NCI-H345 treated with DMSO at 0.1 percent for 48 hours (cell line): ENCODE measurements around the gene TTC12.
"Not testable (repeated sequence)": the region's sequence is repeated elsewhere in the genome, so short reads cannot be mapped to it uniquely, and the experiment has no call there.

Experiments
- DNase-seq: peaks from one replicate; lab custom pipeline; 2025; ENCODE audit not compliant: unreplicated experiment; lab: John Stamatoyannopoulos, UW

Gene TTC12

DNA sequence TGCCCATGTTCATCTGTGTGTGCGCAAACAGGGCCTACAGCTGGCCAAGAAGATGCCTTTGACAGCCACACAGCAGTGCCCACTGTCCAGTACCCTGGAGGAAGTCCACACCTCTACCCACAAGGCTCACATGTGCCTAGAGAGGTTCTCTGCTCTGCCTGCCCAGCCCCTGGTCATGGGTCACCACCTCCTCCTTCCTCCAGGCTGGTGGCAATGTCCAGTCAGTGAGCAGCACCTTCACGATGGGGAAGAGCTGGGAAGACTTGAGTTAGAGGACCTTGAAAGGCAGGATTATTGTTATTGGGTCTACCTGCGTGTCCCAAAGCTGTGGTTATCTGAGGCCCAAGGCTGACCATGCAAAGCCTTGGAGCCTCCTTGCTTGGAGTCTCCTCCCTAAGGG is 28.4 kb upstream of the TTC12 start:
- DNase-seq, result no peak

DNA sequence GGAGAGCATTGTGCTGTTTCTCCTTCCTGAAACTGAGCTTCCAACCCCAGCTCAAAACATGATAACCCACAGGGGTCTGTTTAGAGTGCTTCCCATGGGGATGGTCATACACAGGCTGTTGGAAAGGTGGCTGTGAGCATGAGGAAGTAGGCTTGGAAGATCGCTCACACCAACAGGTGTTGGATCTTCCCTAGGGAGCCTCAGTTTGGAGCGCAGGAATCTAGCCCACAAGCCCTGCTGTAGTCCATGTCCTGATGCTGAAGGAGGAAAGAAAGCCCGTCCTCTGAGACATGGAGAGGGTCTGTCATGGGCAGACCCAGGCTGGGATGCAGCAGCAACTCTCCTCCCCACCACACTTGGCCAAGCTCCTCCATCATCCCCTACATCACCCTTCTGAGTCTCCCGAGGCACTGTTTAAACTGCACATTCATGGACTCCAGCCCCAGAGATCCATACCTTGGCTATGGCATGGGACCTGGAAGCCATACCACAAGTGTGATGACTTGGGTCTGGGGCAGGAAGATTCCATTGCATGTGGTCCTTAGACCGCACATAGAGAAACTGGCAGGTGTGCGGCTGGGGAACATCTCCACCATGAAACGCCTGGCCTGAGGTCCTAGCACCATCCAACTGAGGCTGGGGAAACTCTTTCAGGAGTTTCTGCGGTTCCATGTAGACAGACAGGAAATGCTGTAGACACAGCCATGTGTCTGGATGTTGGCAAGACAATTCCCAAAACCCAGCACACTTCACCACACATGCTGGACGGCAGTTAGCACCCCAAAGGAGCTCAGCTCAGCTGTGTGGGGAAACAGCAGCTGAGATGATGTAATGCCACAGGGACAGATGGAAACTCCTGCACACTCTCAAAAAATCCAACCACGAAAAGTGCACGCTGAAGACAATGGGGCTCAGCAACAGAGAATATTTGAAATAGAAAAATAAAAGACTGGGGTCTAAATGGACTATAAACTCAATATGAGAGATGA is 27.6 kb upstream of the TTC12 start:
- no peak for DNase-seq

DNA sequence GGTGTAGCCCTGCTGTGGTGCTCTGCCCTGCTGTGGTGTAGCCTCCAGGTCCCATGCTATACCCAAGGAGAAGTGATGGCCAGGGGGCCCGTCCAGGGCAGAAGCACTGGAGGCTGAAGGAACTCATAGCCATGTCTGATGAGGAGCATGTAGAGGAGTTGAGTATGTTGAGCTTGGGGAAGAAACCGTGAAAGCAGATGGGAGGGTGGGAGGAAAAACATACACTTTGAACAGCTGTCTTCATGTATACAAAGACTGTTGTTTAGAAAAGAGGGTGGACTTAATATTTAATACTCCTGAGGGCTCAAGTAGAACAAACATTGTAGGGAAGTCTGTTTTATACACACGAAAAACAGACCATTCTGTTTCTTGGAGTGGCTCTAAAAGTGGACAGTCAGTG is 26.6 kb upstream of the TTC12 start:
- no peak for DNase-seq

DNA sequence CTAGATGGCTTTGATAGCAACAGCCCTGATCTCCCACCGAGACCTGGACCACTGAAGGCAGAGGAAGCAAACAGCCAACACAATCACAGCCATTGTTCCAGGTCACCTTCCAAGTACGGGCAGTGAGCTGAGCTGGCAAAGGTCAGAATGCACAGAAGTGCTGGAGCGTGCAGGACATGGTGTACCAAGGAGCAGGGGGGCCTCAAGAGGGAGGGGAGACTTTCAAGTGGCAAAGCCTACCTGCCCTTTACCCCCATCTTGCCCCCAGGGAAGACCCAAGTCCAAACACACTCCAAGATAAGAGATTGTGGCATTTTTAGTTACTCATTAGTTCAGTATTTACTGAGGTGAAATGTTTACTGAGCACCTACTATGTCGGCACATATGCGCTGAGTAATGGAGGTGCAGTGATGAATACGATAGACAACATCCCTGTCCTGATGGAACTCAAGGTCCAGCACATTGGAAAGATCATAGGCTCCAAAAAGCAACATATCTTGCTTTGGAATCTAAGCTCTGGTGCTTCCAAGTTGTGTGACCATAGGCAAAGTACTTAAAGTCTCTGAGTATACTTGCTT is 26.0 kb upstream of the TTC12 start:
- no peak for DNase-seq

GRCh38 chr11:113289431-113290187 is 24.8 kb upstream of the TTC12 start:
- DNase-seq, result peak; percentile 22

DNA sequence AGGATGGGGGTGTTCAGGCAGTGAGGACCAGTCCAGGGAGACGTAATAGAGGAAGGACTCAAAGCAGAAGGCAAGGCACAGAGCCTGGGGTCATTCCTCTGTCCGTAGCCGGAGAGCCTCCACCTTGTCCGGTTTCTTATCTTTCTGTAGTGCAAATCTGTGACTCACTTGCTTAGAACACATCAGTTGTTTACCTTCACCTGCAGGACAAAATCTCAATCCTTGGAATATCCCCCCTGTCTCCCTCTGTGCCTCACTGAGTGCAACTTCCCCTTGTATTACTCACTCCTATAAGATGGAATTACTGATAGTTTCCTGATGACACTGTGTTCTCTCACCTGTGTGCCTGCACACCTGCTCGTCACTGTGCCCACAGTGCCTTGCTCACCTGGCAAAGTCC is 20.4 kb upstream of the TTC12 start:
- no peak for DNase-seq

GRCh38 chr11:113295993-113296392 is 18.4 kb upstream of the TTC12 start:
- no peak for DNase-seq

DNA sequence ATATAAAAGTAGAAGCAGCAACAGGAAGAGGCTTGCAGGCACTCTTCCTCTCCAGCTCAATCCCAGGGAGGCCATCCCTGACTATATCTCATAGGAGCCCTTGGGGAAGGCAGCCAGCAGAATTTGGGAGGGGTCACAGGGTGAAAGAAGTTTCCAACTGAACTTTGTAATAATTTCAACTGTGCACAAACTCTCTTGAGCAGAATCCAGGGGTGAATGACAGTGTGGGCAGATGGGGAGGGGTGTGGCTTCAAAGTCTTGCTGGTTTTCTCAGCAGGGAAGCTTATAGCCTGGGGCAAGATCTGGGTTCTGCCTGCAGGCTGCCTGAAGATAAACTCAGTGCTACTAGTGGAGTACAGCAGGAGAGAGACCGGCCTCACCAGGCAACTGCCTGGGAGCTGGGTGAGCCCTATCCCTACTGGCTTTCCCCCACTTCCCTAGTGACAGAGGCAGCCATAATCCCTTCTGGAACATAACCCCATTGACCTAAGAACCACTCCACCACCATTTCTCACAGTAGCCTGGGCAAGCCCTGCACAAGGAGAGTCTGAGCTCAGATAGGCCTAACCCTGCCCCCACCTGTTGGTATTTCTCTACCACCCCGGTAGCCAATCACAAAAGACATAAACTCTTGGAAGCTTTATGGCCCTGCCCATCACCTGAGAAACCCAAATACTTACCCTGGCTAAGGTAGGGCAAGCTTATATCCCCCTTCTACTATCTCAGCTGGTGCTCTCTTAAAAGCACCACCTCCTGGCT is 17.8 kb upstream of the TTC12 start:
- no peak for DNase-seq

DNA sequence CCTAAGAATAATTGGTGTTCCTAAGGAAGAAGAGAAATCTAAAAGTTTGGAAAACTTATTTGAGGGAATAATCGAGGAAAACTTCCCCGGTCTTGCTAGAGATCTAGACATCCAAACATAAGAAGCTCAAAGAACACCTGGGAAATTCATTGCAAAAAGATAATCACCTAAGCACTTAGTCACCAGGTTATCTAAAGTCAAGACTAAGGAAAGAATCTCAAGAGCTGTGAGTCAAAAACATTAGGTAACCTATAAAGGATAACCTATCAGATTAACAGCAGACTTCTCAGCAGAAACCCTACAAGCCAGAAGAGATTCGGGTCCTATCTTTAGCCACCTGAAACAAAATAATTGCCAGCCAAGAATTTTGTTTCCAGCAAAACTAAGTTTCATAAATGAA is 15.9 kb upstream of the TTC12 start:
- not testable (repeated sequence) for DNase-seq

GRCh38 chr11:113304916-113305315 is 9.5 kb upstream of the TTC12 start:
- no peak for DNase-seq

DNA sequence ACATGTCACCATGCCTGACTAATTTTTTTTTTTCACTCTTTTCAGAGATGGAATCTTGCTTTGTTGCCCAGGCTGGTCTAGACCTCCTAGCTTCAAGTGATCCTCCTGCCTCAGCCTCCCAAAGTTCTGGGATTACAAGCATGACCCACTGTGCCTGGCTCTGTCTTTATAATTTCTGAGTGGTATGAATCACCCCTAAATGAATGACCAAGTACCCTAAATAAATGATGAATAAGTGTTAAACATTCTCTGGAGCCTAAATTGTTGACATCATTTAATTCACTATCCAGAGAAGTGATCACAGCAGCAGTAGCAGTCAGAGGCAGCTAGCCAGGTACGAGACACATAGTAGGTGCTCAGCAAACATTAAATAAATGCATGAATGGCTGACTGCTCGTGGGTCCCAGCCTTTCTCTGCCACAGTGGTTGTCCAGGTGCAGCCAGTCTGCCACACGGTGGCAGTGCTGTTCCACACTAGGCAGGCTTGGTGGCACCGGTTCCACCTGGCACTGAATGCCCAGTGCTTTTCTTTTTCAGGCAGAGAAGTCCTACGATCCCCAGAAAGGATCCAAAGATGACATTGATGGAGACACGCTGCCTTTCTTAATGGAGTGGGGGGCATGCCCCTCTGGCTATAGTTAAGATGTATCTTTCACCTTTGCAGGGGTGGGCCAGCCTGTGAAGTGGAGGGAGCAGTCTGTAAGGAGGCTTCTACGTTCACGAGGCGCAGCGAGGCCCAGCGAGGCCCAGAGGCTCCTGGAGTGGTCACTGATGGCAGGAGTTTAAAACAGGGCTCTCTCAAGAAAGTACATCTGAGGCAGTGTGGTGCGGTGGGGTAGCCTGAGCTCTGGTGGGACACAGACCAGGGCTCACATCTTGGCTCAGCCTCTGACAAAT is 8.7 kb upstream of the TTC12 start:
- DNase-seq, result peak; percentile 61

GRCh38 chr11:113308601-113309000 is 5.8 kb upstream of the TTC12 start:
- no peak for DNase-seq

- DNase-seq, result no peak
Observed at GRCh38 chr11:113311536-113311935, 2.8 kb upstream of the TTC12 start.

- DNase-seq, result no peak
Observed at GRCh38 chr11:113313601-113314000, 782 bp upstream of the TTC12 start.

GRCh38 chr11:113314065-113314388 is 356 bp upstream of the TTC12 start:
- no peak for DNase-seq

GRCh38 chr11:113315811-113316210 is 1.4 kb downstream of the TTC12 start:
- no peak for DNase-seq

GRCh38 chr11:113316256-113316655 is 1.9 kb downstream of the TTC12 start:
- DNase-seq, result no peak

DNA sequence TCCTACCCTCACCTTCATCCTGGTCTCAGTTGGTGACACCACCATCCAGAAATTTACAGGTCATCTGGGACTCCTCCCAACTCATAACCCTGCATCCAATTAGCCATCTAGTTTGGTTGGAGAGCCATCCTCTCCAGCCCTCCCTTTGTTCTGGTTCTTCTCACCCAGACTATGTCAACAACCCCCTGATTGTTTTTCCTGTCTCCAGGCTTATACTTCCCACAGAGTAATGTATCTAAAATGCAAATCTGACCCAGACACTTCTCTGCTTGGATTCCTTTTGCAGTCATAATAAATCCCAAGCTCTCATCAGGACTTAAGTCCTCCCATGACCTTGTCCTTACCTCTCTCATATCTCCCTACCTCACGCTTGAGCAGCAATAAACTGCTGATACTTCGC is 3.0 kb downstream of the TTC12 start:
- peak; percentile 82 for DNase-seq

DNA sequence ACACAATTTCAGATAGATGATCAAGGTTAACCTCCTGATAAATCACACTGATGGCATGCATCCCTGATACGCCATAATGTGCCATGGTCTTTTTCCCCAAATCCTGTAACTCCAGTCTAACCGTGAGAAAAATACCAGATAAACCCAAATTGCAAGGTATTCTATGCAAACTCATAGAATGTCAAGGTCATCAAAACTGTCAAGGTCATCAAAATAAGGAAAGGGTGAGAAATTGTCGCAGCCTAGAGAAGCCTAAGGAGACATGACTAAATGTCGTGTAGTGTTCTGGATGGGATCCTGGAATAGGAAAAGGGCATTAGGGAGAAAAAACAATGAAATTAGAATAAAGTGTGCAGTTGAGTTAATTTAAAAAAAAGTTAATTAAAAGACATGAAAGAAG is 4.7 kb downstream of the TTC12 start:
- no peak for DNase-seq

DNA sequence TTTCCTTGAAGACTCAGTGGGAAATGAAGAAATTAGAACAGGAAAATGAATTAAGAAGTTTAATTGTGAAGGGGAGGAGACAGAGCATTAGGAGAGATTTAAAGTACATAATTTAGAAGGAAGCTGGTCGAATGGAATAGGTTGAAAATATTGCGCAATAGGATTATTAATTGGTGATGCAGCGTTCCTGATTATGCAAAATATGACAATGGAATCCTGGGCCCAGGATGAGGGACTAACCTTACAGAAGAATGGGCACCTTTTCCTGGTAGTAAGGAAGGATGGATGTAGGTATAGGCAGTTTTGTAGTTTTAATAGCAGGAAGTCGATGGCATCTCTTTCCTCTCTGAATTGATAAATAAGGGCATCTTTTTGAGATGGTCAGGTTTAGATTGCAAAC is 7.8 kb downstream of the TTC12 start:
- DNase-seq, result no peak
